ENCODE data around the gene LENG8.

The LENG8 gene

DNA sequence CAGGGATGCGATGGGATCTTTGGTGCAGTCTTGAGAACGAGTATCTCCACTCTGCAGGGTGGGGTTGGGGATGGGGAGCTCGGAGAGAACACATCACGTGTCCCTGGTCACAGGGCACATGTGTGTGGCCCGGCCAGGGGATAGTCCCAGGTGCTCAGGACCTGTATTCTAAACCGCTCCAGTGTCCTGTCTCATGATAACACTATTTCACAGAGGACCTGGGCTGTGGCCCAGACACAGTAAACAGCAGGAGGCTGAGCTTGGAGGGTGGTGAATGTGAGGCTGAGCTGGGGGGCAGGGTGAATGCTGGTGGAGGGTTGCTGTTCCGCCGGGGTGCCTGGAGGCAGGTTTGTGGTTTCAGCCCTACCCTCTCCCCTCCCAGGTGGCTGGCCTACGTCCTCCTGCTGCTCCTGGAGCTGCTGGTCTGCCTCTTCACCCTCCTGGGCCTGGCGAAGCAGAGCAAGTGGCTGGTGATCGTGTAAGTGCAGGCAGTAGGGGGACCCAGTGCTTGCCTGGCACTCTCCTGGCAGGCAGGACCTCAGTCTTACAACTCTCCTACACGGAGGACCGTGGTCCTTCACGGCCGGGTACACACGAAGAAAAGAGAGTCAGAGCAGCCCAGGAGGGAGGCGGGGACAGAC is 22.6 kb upstream of the LENG8 start:
- no peak for DNase-seq (ENCODE audit: low read depth, low spot score)
- TF ChIP-seq, protein P1, sequence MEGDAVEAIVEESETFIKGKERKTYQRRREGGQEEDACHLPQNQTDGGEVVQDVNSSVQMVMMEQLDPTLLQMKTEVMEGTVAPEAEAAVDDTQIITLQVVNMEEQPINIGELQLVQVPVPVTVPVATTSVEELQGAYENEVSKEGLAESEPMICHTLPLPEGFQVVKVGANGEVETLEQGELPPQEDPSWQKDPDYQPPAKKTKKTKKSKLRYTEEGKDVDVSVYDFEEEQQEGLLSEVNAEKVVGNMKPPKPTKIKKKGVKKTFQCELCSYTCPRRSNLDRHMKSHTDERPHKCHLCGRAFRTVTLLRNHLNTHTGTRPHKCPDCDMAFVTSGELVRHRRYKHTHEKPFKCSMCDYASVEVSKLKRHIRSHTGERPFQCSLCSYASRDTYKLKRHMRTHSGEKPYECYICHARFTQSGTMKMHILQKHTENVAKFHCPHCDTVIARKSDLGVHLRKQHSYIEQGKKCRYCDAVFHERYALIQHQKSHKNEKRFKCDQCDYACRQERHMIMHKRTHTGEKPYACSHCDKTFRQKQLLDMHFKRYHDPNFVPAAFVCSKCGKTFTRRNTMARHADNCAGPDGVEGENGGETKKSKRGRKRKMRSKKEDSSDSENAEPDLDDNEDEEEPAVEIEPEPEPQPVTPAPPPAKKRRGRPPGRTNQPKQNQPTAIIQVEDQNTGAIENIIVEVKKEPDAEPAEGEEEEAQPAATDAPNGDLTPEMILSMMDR (IDR thresholded peaks at IDR 0.05; ENCODE audit: insufficient read depth, low read length, missing control alignments) = no peak
- CTCF ChIA-PET = no interaction called here
- POLR2A ChIA-PET = no interaction called here
- no peak overlapping the region for H3K4me3 ChIP-seq (ENCODE audit: low read depth, low read length)

DNA sequence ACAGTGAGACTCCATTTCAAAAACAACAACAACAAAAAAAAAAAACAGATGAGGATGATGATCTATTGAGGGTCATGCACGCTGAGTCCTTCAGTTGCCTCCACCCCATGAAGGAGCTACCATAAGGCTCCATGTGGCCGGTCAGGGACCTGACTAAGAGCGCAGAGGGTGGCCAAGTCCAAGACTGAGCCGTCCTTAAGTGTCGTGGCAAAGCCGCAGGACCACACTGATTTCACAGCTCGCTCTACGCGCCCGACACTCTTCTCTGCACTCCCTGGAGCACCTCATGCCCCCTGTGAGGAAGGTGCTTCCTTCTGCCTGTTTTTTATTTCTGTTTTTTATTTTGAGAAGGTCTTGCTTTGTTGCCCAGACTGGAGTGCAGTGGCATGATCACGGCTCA is 21.4 kb upstream of the LENG8 start:
- POLR2A ChIA-PET = interaction anchor here (1.1 kb wide), 1 partner anchor 21 kb away, joined by 3 read pairs; the partner anchor contains the start of gene LENG8
- TF ChIP-seq, protein P1 (IDR thresholded peaks at IDR 0.05; ENCODE audit: insufficient read depth, low read length, missing control alignments) = no peak
- CTCF ChIA-PET = interaction anchor here (1.4 kb wide), 1 partner anchor 37 kb away, joined by 6 read pairs; no protein-coding TSS in a partner anchor
- H3K4me3 ChIP-seq (ENCODE audit: low read depth, low read length) = no peak overlapping the region
- no peak for DNase-seq (ENCODE audit: low read depth, low spot score)

DNA sequence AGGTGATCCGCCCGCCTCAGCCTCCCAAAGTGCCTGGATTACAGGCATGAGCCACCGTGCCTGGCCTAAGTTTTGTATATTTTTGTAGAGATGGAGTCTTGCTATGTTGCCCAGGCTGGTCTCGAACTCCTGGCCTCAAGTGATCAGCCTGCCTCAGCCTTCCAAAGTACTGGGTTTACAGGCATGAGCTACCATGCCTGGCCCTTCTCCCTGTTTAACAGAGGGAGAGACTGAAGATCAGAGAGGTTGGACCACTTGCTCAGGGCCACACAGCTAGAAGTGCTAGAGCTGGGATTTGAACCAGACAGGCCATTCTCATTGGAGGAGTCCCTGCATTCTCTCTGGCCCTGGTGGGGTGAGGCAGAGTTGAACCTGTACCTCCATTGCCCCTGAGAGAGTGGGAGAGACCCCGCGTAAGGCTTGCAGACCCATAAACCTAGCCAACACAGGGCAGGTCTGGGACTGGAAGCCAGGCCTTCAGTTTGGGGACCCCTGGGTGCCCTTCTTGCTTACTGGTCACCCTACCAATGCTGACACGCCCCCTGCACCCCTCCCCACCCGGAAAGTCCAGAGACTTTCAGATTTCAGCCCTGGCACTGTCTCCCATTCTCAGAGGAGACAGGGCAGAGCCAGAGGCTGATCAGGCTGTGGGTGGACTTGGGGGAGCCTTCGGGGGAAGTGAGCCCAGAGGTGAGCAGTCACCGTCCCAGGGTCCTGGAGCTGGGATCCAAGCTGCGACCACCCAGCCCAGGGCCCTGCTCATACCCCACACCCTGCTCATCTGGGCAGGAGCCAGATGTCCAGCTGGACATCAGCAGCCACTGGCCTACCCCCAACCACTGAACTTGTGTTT is 20.4 kb upstream of the LENG8 start:
- TF ChIP-seq, protein P1 (IDR thresholded peaks at IDR 0.05; ENCODE audit: insufficient read depth, low read length, missing control alignments) = no peak
- H3K4me3 ChIP-seq (ENCODE audit: low read depth, low read length) = no peak overlapping the region
- DNase-seq (ENCODE audit: low read depth, low spot score) = no peak
- ChIA-PET POLR2A (interaction anchor here (1.0 to 1.1 kb wide), 2 partner anchors 11 to 20 kb away, joined by 3 read pairs; partner anchors contain the start of gene LENG8), CTCF (interaction anchor here (1.4 to 1.6 kb wide), 3 partner anchors 38 to 53 kb away, joined by 3 to 6 read pairs (median 4); no protein-coding TSS in a partner anchor)

DNA sequence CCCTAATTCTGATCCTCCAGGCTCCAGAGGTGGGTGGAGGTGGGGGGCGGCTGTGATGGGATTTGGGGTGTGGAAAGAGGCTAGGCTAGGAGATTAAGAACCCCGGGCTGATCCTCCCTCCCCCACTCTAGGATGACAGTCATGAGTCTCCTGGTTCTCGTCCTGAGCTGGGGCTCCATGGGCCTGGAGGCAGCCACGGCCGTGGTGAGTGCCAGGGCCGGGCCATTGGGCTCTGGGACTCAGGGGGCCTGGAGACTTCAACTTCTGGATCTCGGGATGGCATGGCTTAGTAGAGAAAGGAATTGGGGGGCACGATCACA is 19.9 kb upstream of the LENG8 start:
- no peak for DNase-seq (ENCODE audit: low read depth, low spot score)
- TF ChIP-seq, protein P1 (IDR thresholded peaks at IDR 0.05; ENCODE audit: insufficient read depth, low read length, missing control alignments) = no peak
- H3K4me3 ChIP-seq (ENCODE audit: low read depth, low read length) = no peak overlapping the region
- POLR2A ChIA-PET = no interaction called here
- CTCF ChIA-PET = interaction anchor here (0.8 to 1.6 kb wide), 4 partner anchors 9 to 52 kb away, joined by 3 to 4 read pairs (median 4); no protein-coding TSS in a partner anchor

DNA sequence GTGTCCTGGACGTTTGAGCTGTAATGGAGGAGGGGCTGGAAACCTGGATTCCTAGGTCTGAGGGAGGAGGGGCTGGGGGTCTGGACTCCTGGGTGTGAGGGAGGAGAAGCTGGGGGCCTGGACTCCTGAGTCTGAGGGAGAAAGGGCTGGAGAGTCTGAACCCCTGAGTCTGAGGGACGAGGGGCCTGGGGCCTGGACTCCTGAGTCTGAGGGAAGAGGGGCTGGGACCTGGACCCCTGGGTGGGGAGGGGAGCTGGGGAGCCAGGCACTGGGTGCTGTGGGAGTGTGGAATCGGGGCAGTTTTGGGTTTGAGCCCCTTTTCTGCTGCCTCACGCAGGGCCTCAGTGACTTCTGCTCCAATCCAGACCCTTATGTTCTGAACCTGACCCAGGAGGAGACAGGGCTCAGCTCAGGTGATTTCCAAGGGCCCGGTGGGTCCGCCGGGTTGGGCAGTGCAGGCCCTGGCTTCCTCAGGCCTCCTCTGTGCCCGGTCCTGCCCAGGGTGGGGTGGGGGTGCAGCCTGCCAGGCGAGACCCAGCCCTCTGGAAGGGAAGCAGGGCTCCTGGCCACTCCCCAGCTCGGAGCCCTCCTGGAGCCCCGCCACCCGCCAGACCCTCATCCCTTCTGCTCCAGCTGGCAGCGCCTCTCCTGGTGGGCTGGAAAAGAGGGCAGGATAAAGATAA is 19.3 kb upstream of the LENG8 start:
- POLR2A ChIA-PET = interaction anchor here (1.4 kb wide), 1 partner anchor 44 kb away, joined by 4 read pairs; the partner anchor contains the start of gene CDC42EP5
- H3K4me3 ChIP-seq (ENCODE audit: low read depth, low read length) = no peak overlapping the region
- CTCF ChIA-PET = interaction anchor here (0.8 to 1.6 kb wide), 4 partner anchors 9 to 51 kb away, joined by 3 to 4 read pairs (median 4); no protein-coding TSS in a partner anchor
- no peak for DNase-seq (ENCODE audit: low read depth, low spot score)
- TF ChIP-seq, protein P1 (IDR thresholded peaks at IDR 0.05; ENCODE audit: insufficient read depth, low read length, missing control alignments) = no peak
